Uterus (tissue), 4 donors: ENCODE results near the gene TC2N. TPM values are rescaled to one million over a fixed set of nuclear protein-coding genes. Genes with fewer than 3 reads are reported as not detected.

Experiments used
- DNase-seq, 2 donors: peaks; one replicate each; pipeline ENCODE4 v3.0.0-alpha.2; 2019 to 2020
- H3K27ac ChIP-seq, 2 donors: fragments of 200-600 bp; sonication (generic); 1 replicate in 1 of 2; 2 replicates in 1 of 2; pipeline ENCODE4 v1.5.1; 2016 to 2018
- H3K27me3 ChIP-seq, 2 donors: fragments of 200-600 bp; sonication (generic); one replicate each; pipeline ENCODE4 v1.5.1; 2018 to 2019; ENCODE audit warnings: control low read depth in 1 of 2
- H3K36me3 ChIP-seq, 2 donors: fragments of 200-600 bp; sonication (generic); one replicate each; pipeline ENCODE4 v1.5.1; 2019; ENCODE audit warnings: control low read depth in 1 of 2
- H3K4me1 ChIP-seq, 2 donors: fragments of 200-600 bp; sonication (generic); one replicate each; pipeline ENCODE4 v1.5.1; 2018 to 2019; ENCODE audit warnings: control low read depth in 1 of 2
- H3K4me3 ChIP-seq, 2 donors: fragments of 200-600 bp; sonication (generic); 1 replicate in 1 of 2; 2 replicates in 1 of 2; pipeline ENCODE4 v1.5.1; 2018 to 2019; ENCODE audit warnings: mild to moderate bottlenecking in 1 of 2
- H3K9me3 ChIP-seq, 2 donors: fragments of 200-600 bp; sonication (generic); one replicate each; pipeline ENCODE4 v1.5.1; 2019; ENCODE audit warnings: control low read depth in 1 of 2
- CTCF ChIP-seq, 4 experiments: fragments of 200-600 bp in 2 of 4; fragments of 450-650 bp in 2 of 4; sonication (generic) in 2 of 4; IDR thresholded peaks; one replicate each; pipeline ENCODE4 v1.5.1; 2016 to 2019; ENCODE audit warnings: antibody characterized with exemption in 4 of 4, mild to moderate bottlenecking in 2 of 4, moderate library complexity in 1 of 4
- POLR2A ChIP-seq, 2 donors: fragments of 450-650 bp; IDR thresholded peaks; one replicate each; pipeline ENCODE4 v1.6.1; 2016; ENCODE audit warnings: antibody characterized with exemption in 2 of 2, mild to moderate bottlenecking in 1 of 2, moderate library complexity in 1 of 2
- intact Hi-C: fragments of 100-400 bp; cut with DNase I; formaldehyde crosslinking; loops from one replicate; pipeline ENCODE4 v1.15.1; 2023; ENCODE audit warnings: low total_unique reads
- total RNA-seq, 4 donors: library from RNA; depleted of rRNA in 3 of 4; stranded (reverse); fragments of >200 nt in 3 of 4; gene quantifications; one replicate each; pipeline versions ENCODE4 v1.1.0 to v1.2.4, GENCODE V29; 2014 to 2023
- donor health status: DM: yes; HTN: yes; CAD: no.

TC2N gene
- total RNA-seq, 4 donors from 2014 or later, result 25.4 to 79.1 (median 36.5) TPM

- peaks cover 5 to 12% of the 10 kb centered on the region in 2 donors for H3K4me1 ChIP-seq
- intact Hi-C loops, result no loop called here
- no peaks in the 10 kb centered on the region for H3K36me3 ChIP-seq
- H3K27ac ChIP-seq, result no peak overlapping the region
- H3K9me3 ChIP-seq, result no peaks in the 10 kb centered on the region
- no peak for DNase-seq
- TF ChIP-seq POLR2A (IDR thresholded peaks at IDR 0.05) (no peak), CTCF (IDR thresholded peaks at IDR 0.05) (no peak)
- H3K4me3 ChIP-seq, result no peak overlapping the region
- H3K27me3 ChIP-seq, result no peaks in the 10 kb centered on the region
These were observed 11.9 kb upstream of the TC2N start for GRCh38 chr14:91879196-91879595.

- H3K27ac ChIP-seq, result no peak overlapping the region
- intact Hi-C loops, result no loop called here
These were observed 10.9 kb upstream of the TC2N start for GRCh38 chr14:91878274-91878673.

GRCh38 chr14:91877376-91877915, 10.1 kb upstream of the TC2N start:
- intact Hi-C loops, result no loop called here
- no peaks in the 10 kb centered on the region for H3K9me3 ChIP-seq
- no peak for DNase-seq
- no peak overlapping the region for H3K27ac ChIP-seq
- H3K27me3 ChIP-seq, result no peaks in the 10 kb centered on the region
- H3K4me3 ChIP-seq, result no peak overlapping the region
- peaks cover 0 to 4% of the 10 kb centered on the region in 2 donors for H3K4me1 ChIP-seq
- no peaks in the 10 kb centered on the region for H3K36me3 ChIP-seq
- no peak for TF ChIP-seq CTCF (IDR thresholded peaks at IDR 0.05)

More at GRCh38 chr14:91878274-91878673, 10.9 kb upstream of the TC2N start:
- no peaks in the 10 kb centered on the region for H3K27me3 ChIP-seq
- H3K36me3 ChIP-seq, result no peaks in the 10 kb centered on the region
- no peak for TF ChIP-seq CTCF (IDR thresholded peaks at IDR 0.05)
- TF ChIP-seq POLR2A (IDR thresholded peaks at IDR 0.05), result no peak
- H3K4me1 ChIP-seq, result peaks cover 5 to 12% of the 10 kb centered on the region in 2 donors
- DNase-seq, result no peak
- no peak overlapping the region for H3K4me3 ChIP-seq
- H3K9me3 ChIP-seq, result no peaks in the 10 kb centered on the region

- no peaks in the 10 kb centered on the region for H3K36me3 ChIP-seq
- intact Hi-C loops, result no loop called here
- no peak for DNase-seq
- TF ChIP-seq POLR2A (IDR thresholded peaks at IDR 0.05) (no peak), CTCF (IDR thresholded peaks at IDR 0.05) (no peak)
- H3K4me1 ChIP-seq, result no peaks in the 10 kb centered on the region
- H3K27ac ChIP-seq, result no peak overlapping the region
- no peaks in the 10 kb centered on the region for H3K9me3 ChIP-seq
- H3K27me3 ChIP-seq, result no peaks in the 10 kb centered on the region
- no peak overlapping the region for H3K4me3 ChIP-seq
These were observed 9.2 kb upstream of the TC2N start for GRCh38 chr14:91876492-91876891.

GRCh38 chr14:91875525-91876286, 8.4 kb upstream of the TC2N start:
- H3K36me3 ChIP-seq, result no peaks in the 10 kb centered on the region
- H3K4me1 ChIP-seq, result no peaks in the 10 kb centered on the region
- H3K27me3 ChIP-seq, result no peaks in the 10 kb centered on the region
- TF ChIP-seq CTCF (IDR thresholded peaks at IDR 0.05) (no peak), POLR2A (IDR thresholded peaks at IDR 0.05) (no peak)
- no peak overlapping the region for H3K27ac ChIP-seq
- no peak overlapping the region for H3K4me3 ChIP-seq
- no peaks in the 10 kb centered on the region for H3K9me3 ChIP-seq
- no peak for DNase-seq
- intact Hi-C loops, result no loop called here
